Heart right ventricle (tissue), 16 donors: ENCODE measurements around the gene CYP4F2. TPM values are rescaled to one million over a fixed set of nuclear protein-coding genes. Genes with fewer than 3 reads are reported as not detected.
"Not testable (repeated sequence)": the region's sequence is repeated elsewhere in the genome, so short reads cannot be mapped to it uniquely, and the experiment has no call there.

ENCODE experiments used
- ATAC-seq, 8 donors: fragments of 200-7000 bp; cut with Tn5 transposase; one replicate each; pipeline ENCODE4 v1.9.1; 2020; ENCODE audit warnings: mild to moderate bottlenecking in 8 of 8, moderate library complexity in 8 of 8, moderate number of reproducible peaks in 1 of 8
- DNase-seq, 2 donors: peaks; one replicate each; pipeline ENCODE4 v3.0.0-alpha.2; 2020
- H3K27ac ChIP-seq, 10 donors: fragments of 200-600 bp; sonication (generic) in 2 of 10; one replicate each; pipeline versions ENCODE4 v1.5.0 to v1.8.0; 2020 to 2022; ENCODE audit warnings: mild to moderate bottlenecking in 3 of 10
- H3K27me3 ChIP-seq, 7 donors: fragments of 200-600 bp; one replicate each; pipeline ENCODE4 v1.8.0; 2021 to 2022; ENCODE audit warnings: mild to moderate bottlenecking in 2 of 7
- H3K36me3 ChIP-seq, 9 donors: fragments of 200-600 bp; sonication (generic) in 1 of 9; one replicate each; pipeline versions ENCODE4 v1.5.0 to v1.8.0; 2020 to 2022; ENCODE audit warnings: mild to moderate bottlenecking in 2 of 9
- H3K4me1 ChIP-seq, 9 donors: fragments of 200-600 bp; sonication (generic) in 1 of 9; one replicate each; pipeline versions ENCODE4 v1.5.0 to v1.8.0; 2020 to 2022; ENCODE audit warnings: mild to moderate bottlenecking in 4 of 9
- H3K4me3 ChIP-seq, 10 donors: fragments of 200-600 bp; sonication (generic) in 2 of 10; one replicate each; pipeline versions ENCODE4 v1.5.0 to v1.8.0; 2020 to 2022; ENCODE audit warnings: mild to moderate bottlenecking in 7 of 10, moderate library complexity in 2 of 10
- H3K9me3 ChIP-seq, 11 donors: fragments of 200-600 bp in 10 of 11; sonication (generic) in 2 of 11; one replicate each; pipeline versions ENCODE4 v1.5.0 to v1.8.0; 2013 to 2022; ENCODE audit warnings: mild to moderate bottlenecking in 2 of 11, control low read depth in 1 of 11, moderate library complexity in 1 of 11
- CTCF ChIP-seq, 9 donors: fragments of 200-600 bp; sonication (generic) in 2 of 9; IDR thresholded peaks; one replicate each; pipeline versions ENCODE4 v1.5.0 to v1.8.0; 2021 to 2022; ENCODE audit warnings: antibody characterized with exemption in 9 of 9, mild to moderate bottlenecking in 5 of 9, moderate library complexity in 1 of 9
- WGBS, 2 donors: extraction: QIAGEN DNeasy Blood & Tissue Kit; methylation state at CpG; one replicate each; pipeline ENCODE4 v1.1.7; 2013; ENCODE audit warnings: inconsistent platforms in 1 of 2; 5-methylcytosine and 5-hydroxymethylcytosine counted together
- intact Hi-C, 10 donors: fragments of 100-400 bp; cut with DNase I; formaldehyde crosslinking; loops; one replicate each; pipeline versions ENCODE4 v1.11.1 to v1.14.2; 2022
- polyA plus RNA-seq, 2 donors: library from polyadenylated mRNA; stranded (reverse); fragments of 200-250 nt; gene quantifications; one replicate each; pipeline ENCODE4 v1.2.3, GENCODE V29; 2013
- total RNA-seq, 10 donors: library from RNA; stranded (reverse); fragmentation: NEBNext Ultra II Directional in 3 of 10; extraction: Animal tissue kit (Norgen Biotek cat#: 25700) in 3 of 10; gene quantifications; one replicate each; pipeline versions ENCODE4 v1.2.1 to v1.2.4, GENCODE V29; 2021 to 2023
- donor health status: Arrhythmogenic right ventricular cardiomyopathy.
- donor health status: ischemic (EF 13 %, LVEDD 7.1; RV severe dilation, severe dysfunction).
- donor health status: healthy with polysubstance abuse.
- donor health status: DM: no; HTN: yes; CAD: no.
- donor health status: DM: no; HTN: no; CAD: no.
- donor health status: ischemic (EF 25% LVEDD 6.9; RV normal size, moderate dysfunction).
- donor health status: ischemic (EF 25% LVEDD 5.7; RV mildly dilated, moderate dysfunction).
- donor health status: healthy.
- donor health status: DM: yes; HTN: yes; CAD: no.
- donor health status: Ischemic cardiomyopathy.
- donor health status: ischemic (EF 35%, LVEDD 5.7; RV mildly dilated, moderate dysfunction).
- donor health status: nonischemic (EF 11% LVEDD 7.7; RV severe dilation, severe dysfunction).
- donor health status: DM: yes; HTN: yes; CAD: no.
- donor health status: PGD.
- donor health status: ischemic (EF 29% LVEDD 5.4; RV normal size, mild dysfunction).
- donor health status: nonischemic (EF 23%, LVEDD 6.1; RV moderate dilation, normal function).

Gene CYP4F2
- total and polyA plus RNA-seq, 12 donors = not detected

- no peak overlapping the region for H3K27ac ChIP-seq
- intact Hi-C loops = no loop called here
- DNase-seq = no peak
- H3K27me3 ChIP-seq = peaks cover 0 to 90% (median 29%) of the 10 kb centered on the region in 7 donors
- WGBS, 2 donors = 48 to 54% methylated on average over 4 of the region's 4 CpGs
- no peak for TF ChIP-seq CTCF (IDR thresholded peaks at IDR 0.05)
- H3K36me3 ChIP-seq = no peaks in the 10 kb centered on the region
- H3K4me3 ChIP-seq = no peak overlapping the region
- ATAC-seq = no peak
- H3K9me3 ChIP-seq = no peaks in the 10 kb centered on the region
- H3K4me1 ChIP-seq = peaks cover 0 to 3% (median 0%) of the 10 kb centered on the region in 9 donors
Observed at GRCh38 chr19:15874821-15875474, 22.9 kb downstream of the CYP4F2 start.

- DNase-seq, intact Hi-C loops, ATAC-seq, H3K36me3 ChIP-seq, H3K27ac ChIP-seq, H3K4me3 ChIP-seq, H3K9me3 ChIP-seq, H3K4me1 ChIP-seq: not testable (repeated sequence)
- WGBS, 2 donors = 79 to 92% methylated on average over 6 of the region's 6 CpGs
- H3K27me3 ChIP-seq = peaks cover 0 to 79% (median 27%) of the 10 kb centered on the region in 7 donors
Observed at GRCh38 chr19:15873771-15874170, 24.1 kb downstream of the CYP4F2 start.

- ATAC-seq = no peak
- no peak overlapping the region for H3K4me3 ChIP-seq
- no peak overlapping the region for H3K27ac ChIP-seq
- WGBS, 2 donors = 4 to 5% methylated on average over 11 of the region's 11 CpGs
- no peaks in the 10 kb centered on the region for H3K36me3 ChIP-seq
- H3K27me3 ChIP-seq = peaks cover 0 to 57% (median 25%) of the 10 kb centered on the region in 7 donors
- TF ChIP-seq CTCF (IDR thresholded peaks at IDR 0.05) = no peak
- intact Hi-C loops = loop anchor here in 1 of 10 donors (2.0 kb wide), 1 partner anchor 243 kb away; no protein-coding TSS in a partner anchor
- H3K4me1 ChIP-seq = peaks cover 0 to 3% (median 0%) of the 10 kb centered on the region in 9 donors
- DNase-seq = no peak
- H3K9me3 ChIP-seq = no peaks in the 10 kb centered on the region
Observed at GRCh38 chr19:15871570-15871969, 26.3 kb downstream of the CYP4F2 start.

- intact Hi-C loops = loop anchor here in 8 of 10 donors (1.0 to 10.0 kb wide), 7 partner anchors 238 to 288 kb away; no protein-coding TSS in a partner anchor
- H3K36me3 ChIP-seq = no peaks in the 10 kb centered on the region
- ATAC-seq (no peak), DNase-seq (no peak)
- H3K4me1 ChIP-seq = peaks cover 0 to 3% (median 0%) of the 10 kb centered on the region in 9 donors
- 57 to 65% methylated on average over 9 of the region's 9 CpGs for WGBS, 2 donors
- no peaks in the 10 kb centered on the region for H3K9me3 ChIP-seq
- no peak overlapping the region for H3K27ac ChIP-seq
- H3K4me3 ChIP-seq = no peak overlapping the region
- H3K27me3 ChIP-seq = peaks cover 0 to 45% (median 25%) of the 10 kb centered on the region in 7 donors
- TF ChIP-seq CTCF (IDR thresholded peaks at IDR 0.05) = no peak
Observed at GRCh38 chr19:15869873-15870272, 28.0 kb downstream of the CYP4F2 start.

- 2% methylated on average over 3 of the region's 3 CpGs for WGBS, 2 donors
- Histone ChIP-seq H3K4me3 (no peak overlapping the region), H3K27me3 (peaks cover 0 to 44% (median 25%) of the 10 kb centered on the region in 7 donors), H3K36me3 (no peaks in the 10 kb centered on the region), H3K4me1 (peaks cover 0 to 3% (median 0%) of the 10 kb centered on the region in 9 donors), H3K27ac (no peak overlapping the region), H3K9me3 (no peaks in the 10 kb centered on the region)
- peak in 4 of 8 donors; percentile 53 to 74 (median 61) for ATAC-seq
- peak in 1 of 2 donors; percentile 15 for DNase-seq
- peak; percentile 33 to 65 (median 55) for TF ChIP-seq CTCF (IDR thresholded peaks at IDR 0.05)
- intact Hi-C loops = loop anchor here in 7 of 10 donors (1.0 to 10.0 kb wide), 7 partner anchors 237 to 287 kb away; no protein-coding TSS in a partner anchor
Observed at GRCh38 chr19:15869109-15869555, 28.7 kb downstream of the CYP4F2 start.
